ENCODE results near the gene ADAMTS4.

GRCh38 chr1:161187311-161187710 lies 11.5 kb downstream of the ADAMTS4 start:
- TF ChIP-seq CTCF (IDR thresholded peaks at IDR 0.05) (no peak), POLR2AphosphoS5 (IDR thresholded peaks at IDR 0.05) (no peak), EP300 (IDR thresholded peaks at IDR 0.05) (no peak), POLR2A (IDR thresholded peaks at IDR 0.05; ENCODE audit: low read depth) (no peak)
